Right atrium auricular region (tissue), 2 donors: Measurements from ENCODE around the gene TMEM121. TPM values are rescaled to one million over a fixed set of nuclear protein-coding genes. Genes with fewer than 3 reads are reported as not detected.

Experiments
- DNase-seq: peaks from one replicate; pipeline ENCODE4 v3.0.0-alpha.2; 2019; ENCODE audit warnings: low spot score
- H3K27ac ChIP-seq, 2 donors: fragments of 200-600 bp; sonication (generic); 1 replicate in 1 of 2; 2 replicates in 1 of 2; pipeline ENCODE4 v1.5.1; 2016 to 2019
- H3K27me3 ChIP-seq, 2 donors: fragments of 200-600 bp; sonication (generic); one replicate each; pipeline versions ENCODE4 v1.5.1 to v1.6.0; 2017 to 2019
- H3K36me3 ChIP-seq: fragments of 200-600 bp; sonication (generic); one replicate; pipeline ENCODE4 v1.5.1; 2016
- H3K4me1 ChIP-seq, 2 donors: fragments of 200-600 bp; sonication (generic); one replicate each; pipeline versions ENCODE4 v1.5.1 to v1.6.0; 2017 to 2019
- H3K4me3 ChIP-seq, 2 donors: fragments of 200-600 bp; sonication (generic); 1 replicate in 1 of 2; 2 replicates in 1 of 2; pipeline ENCODE4 v1.5.1; 2017 to 2019; ENCODE audit warnings: mild to moderate bottlenecking in 1 of 2, moderate library complexity in 1 of 2
- H3K9me3 ChIP-seq, 2 donors: fragments of 200-600 bp; sonication (generic); one replicate each; pipeline ENCODE4 v1.5.1; 2019
- CTCF ChIP-seq, 2 donors: fragments of 200-600 bp; sonication (generic); IDR thresholded peaks; one replicate each; pipeline ENCODE4 v1.5.1; 2019; ENCODE audit warnings: antibody characterized with exemption in 2 of 2
- total RNA-seq, 2 donors: library from RNA; depleted of rRNA; stranded (reverse); fragments of >200 nt; gene quantifications; one replicate each; pipeline ENCODE4 v1.1.0, GENCODE V29; 2016

The TMEM121 gene
- total RNA-seq, 2 donors from 2014 or later: 3.4 to 5.8 TPM

- no peaks in the 10 kb centered on the region for H3K27me3 ChIP-seq
- H3K9me3 ChIP-seq: no peaks in the 10 kb centered on the region
- no peaks in the 10 kb centered on the region for H3K36me3 ChIP-seq
- peaks cover 0 to 43% of the 10 kb centered on the region in 2 donors for H3K4me1 ChIP-seq
- no peak for TF ChIP-seq CTCF (IDR thresholded peaks at IDR 0.05)
- no peak for DNase-seq
- H3K4me3 ChIP-seq: peak overlapping the region; percentile 60 to 68
- peak overlapping the region in 1 of 2 donors; percentile 57 for H3K27ac ChIP-seq
These were observed 495 bp downstream of the TMEM121 start for GRCh38 chr14:105526776-105527380.

GRCh38 chr14:105527381-105527825, 1.0 kb downstream of the TMEM121 start:
- Histone ChIP-seq H3K36me3 (no peaks in the 10 kb centered on the region), H3K4me3 (peak overlapping the region; percentile 60 to 68), H3K4me1 (peaks cover 0 to 43% of the 10 kb centered on the region in 2 donors), H3K27ac (peak overlapping the region in 1 of 2 donors; percentile 57), H3K27me3 (no peaks in the 10 kb centered on the region), H3K9me3 (no peaks in the 10 kb centered on the region)
- no peak for DNase-seq
- TF ChIP-seq CTCF (IDR thresholded peaks at IDR 0.05): no peak

- H3K4me3 ChIP-seq: peak overlapping the region; percentile 44 to 68
- peak; percentile 92 to 98 for TF ChIP-seq CTCF (IDR thresholded peaks at IDR 0.05)
- peak; percentile 65 for DNase-seq
- H3K9me3 ChIP-seq: no peaks in the 10 kb centered on the region
- H3K36me3 ChIP-seq: no peaks in the 10 kb centered on the region
- no peaks in the 10 kb centered on the region for H3K27me3 ChIP-seq
- peak overlapping the region; percentile 53 to 57 for H3K27ac ChIP-seq
- H3K4me1 ChIP-seq: peaks cover 0 to 43% of the 10 kb centered on the region in 2 donors
These were observed 1.6 kb downstream of the TMEM121 start for GRCh38 chr14:105527826-105528585.

- DNase-seq: no peak
- Histone ChIP-seq H3K27me3 (no peaks in the 10 kb centered on the region), H3K9me3 (no peaks in the 10 kb centered on the region), H3K27ac (no peak overlapping the region), H3K4me3 (peak overlapping the region; percentile 44 to 68), H3K4me1 (peaks cover 0 to 43% of the 10 kb centered on the region in 2 donors), H3K36me3 (no peaks in the 10 kb centered on the region)
- no peak for TF ChIP-seq CTCF (IDR thresholded peaks at IDR 0.05)
These were observed 2.4 kb downstream of the TMEM121 start for GRCh38 chr14:105528586-105529318.

- Histone ChIP-seq H3K36me3 (no peaks in the 10 kb centered on the region), H3K4me1 (peaks cover 0 to 43% of the 10 kb centered on the region in 2 donors), H3K27ac (no peak overlapping the region), H3K27me3 (no peaks in the 10 kb centered on the region), H3K9me3 (no peaks in the 10 kb centered on the region), H3K4me3 (peak overlapping the region in 1 of 2 donors; percentile 68)
- DNase-seq: no peak
- TF ChIP-seq CTCF (IDR thresholded peaks at IDR 0.05): no peak
These were observed 2.9 kb downstream of the TMEM121 start for GRCh38 chr14:105529319-105529568.
